Measurements from ENCODE around the gene PAK3. TPM values are rescaled to one million over a fixed set of nuclear protein-coding genes. Genes with fewer than 3 reads are reported as not detected.

PAK3 gene
- total and polyA plus RNA-seq, 4 donors, result 0.03 to 0.79 (median 0.26) TPM

DNA sequence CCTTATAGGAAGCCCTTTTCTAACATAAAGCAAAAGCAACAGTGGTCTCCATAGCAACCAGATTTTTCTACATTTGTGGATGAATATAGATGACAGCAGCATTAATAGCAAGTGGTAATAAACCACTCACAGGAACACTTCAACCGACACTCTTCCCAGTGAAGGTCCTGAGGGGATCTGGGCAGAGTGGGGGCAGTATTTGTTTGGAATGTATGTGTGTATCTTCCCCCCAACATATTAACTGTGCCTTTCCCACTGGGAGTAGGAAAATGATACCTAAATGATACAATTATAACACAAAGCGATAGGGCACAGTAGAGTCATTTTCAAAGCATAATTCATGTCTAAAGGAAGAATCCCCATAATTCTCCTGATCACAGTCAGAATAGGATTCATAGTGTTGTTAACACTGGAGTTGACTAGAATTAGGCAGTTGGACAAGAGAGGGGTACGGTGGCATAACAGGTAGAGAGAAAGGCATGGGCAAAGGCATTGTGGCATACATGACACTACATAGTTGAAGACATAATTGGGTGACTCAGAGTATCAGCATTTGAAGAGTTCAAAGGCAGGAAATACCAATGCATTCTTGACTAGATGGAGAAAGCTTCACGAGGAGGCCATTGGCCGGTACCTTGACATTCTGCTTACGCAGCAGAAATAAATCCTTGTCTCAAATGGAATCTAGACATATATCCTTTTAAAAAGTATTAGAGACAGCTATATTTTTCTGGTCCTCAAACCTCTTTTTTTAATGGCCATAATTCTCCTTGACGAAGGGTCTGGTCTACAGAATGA lies 159.1 kb downstream of the PAK3 start:
- TF ChIP-seq FOXA1 (IDR thresholded peaks at IDR 0.05) (no peak), SP1 (IDR thresholded peaks at IDR 0.05) (no peak), JUND (IDR thresholded peaks at IDR 0.05) (no peak), EGR1 (IDR thresholded peaks at IDR 0.05; ENCODE audit: low read depth in 2 of 2) (no peak), HNF4A (conservative IDR thresholded peaks at IDR 0.05) (no peak), TAF1 (conservative IDR thresholded peaks at IDR 0.05) (no peak), GABPA (IDR thresholded peaks at IDR 0.05 in 1 of 2, conservative IDR thresholded peaks at IDR 0.05 in 1 of 2) (no peak), FOXA2 (IDR thresholded peaks at IDR 0.05) (no peak), RAD21 (IDR thresholded peaks at IDR 0.05) (no peak), HNF4G (IDR thresholded peaks at IDR 0.05) (no peak)
- TF ChIP-seq, protein P1, sequence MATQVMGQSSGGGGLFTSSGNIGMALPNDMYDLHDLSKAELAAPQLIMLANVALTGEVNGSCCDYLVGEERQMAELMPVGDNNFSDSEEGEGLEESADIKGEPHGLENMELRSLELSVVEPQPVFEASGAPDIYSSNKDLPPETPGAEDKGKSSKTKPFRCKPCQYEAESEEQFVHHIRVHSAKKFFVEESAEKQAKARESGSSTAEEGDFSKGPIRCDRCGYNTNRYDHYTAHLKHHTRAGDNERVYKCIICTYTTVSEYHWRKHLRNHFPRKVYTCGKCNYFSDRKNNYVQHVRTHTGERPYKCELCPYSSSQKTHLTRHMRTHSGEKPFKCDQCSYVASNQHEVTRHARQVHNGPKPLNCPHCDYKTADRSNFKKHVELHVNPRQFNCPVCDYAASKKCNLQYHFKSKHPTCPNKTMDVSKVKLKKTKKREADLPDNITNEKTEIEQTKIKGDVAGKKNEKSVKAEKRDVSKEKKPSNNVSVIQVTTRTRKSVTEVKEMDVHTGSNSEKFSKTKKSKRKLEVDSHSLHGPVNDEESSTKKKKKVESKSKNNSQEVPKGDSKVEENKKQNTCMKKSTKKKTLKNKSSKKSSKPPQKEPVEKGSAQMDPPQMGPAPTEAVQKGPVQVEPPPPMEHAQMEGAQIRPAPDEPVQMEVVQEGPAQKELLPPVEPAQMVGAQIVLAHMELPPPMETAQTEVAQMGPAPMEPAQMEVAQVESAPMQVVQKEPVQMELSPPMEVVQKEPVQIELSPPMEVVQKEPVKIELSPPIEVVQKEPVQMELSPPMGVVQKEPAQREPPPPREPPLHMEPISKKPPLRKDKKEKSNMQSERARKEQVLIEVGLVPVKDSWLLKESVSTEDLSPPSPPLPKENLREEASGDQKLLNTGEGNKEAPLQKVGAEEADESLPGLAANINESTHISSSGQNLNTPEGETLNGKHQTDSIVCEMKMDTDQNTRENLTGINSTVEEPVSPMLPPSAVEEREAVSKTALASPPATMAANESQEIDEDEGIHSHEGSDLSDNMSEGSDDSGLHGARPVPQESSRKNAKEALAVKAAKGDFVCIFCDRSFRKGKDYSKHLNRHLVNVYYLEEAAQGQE (IDR thresholded peaks at IDR 0.05), result no peak
- Histone ChIP-seq H3K9me3 (ENCODE audit: control insufficient read depth in 4 of 4, low read length in 3 of 4) (no peaks in the 10 kb centered on the region), H3K36me3 (ENCODE audit: control insufficient read depth in 4 of 4, insufficient read depth in 3 of 4, low read depth in 1 of 4, low read length in 3 of 4) (no peaks in the 10 kb centered on the region), H3K27me3 (ENCODE audit: control insufficient read depth in 4 of 4, insufficient read depth in 4 of 4, low read length in 3 of 4) (no peaks in the 10 kb centered on the region), H3K4me1 (ENCODE audit: control insufficient read depth in 4 of 4, insufficient read depth in 4 of 4, low read length in 3 of 4) (no peaks in the 10 kb centered on the region), H3K9ac (ENCODE audit: low read depth in 1 of 2, low read length in 2 of 2) (no peak overlapping the region), H3K4me3 (ENCODE audit: low read depth in 1 of 3, low read length in 3 of 3) (no peak overlapping the region), H3K27ac (ENCODE audit: low read depth in 1 of 2, low read length in 2 of 2) (no peak overlapping the region)
- WGBS, result 87% methylated on average over 7 of the region's 7 CpGs
- no peak for DNase-seq (ENCODE audit: low spot score)

DNA sequence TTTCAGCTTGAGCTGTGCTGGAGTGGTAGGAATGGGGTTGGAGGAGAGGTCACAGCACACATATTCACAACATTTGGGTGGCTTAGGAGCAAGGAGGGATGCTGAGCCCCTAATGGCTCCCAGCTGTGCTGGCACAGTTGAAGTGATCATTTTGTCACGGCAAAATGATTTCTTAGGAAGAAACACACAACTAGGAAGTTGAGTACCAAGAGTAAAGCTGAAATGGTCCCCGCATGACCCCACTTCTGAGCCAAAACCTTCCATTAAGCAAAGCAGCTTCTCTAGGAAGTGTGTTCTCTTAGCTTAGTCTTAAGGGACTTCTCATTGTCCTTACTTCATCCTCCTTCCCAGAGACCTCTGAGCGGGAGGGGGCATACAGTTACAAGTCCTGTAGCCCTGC lies 161.7 kb downstream of the PAK3 start:
- WGBS, result 83% methylated on average over 3 of the region's 3 CpGs
- Histone ChIP-seq H3K27ac (ENCODE audit: low read depth in 1 of 2, low read length in 2 of 2) (no peak overlapping the region), H3K36me3 (ENCODE audit: control insufficient read depth in 4 of 4, insufficient read depth in 3 of 4, low read depth in 1 of 4, low read length in 3 of 4) (no peaks in the 10 kb centered on the region), H3K4me1 (ENCODE audit: control insufficient read depth in 4 of 4, insufficient read depth in 4 of 4, low read length in 3 of 4) (no peaks in the 10 kb centered on the region), H3K9me3 (ENCODE audit: control insufficient read depth in 4 of 4, low read length in 3 of 4) (no peaks in the 10 kb centered on the region), H3K27me3 (ENCODE audit: control insufficient read depth in 4 of 4, insufficient read depth in 4 of 4, low read length in 3 of 4) (peaks cover 0 to 4% (median 0%) of the 10 kb centered on the region in 4 donors), H3K4me3 (ENCODE audit: low read depth in 1 of 3, low read length in 3 of 3) (no peak overlapping the region), H3K9ac (ENCODE audit: low read depth in 1 of 2, low read length in 2 of 2) (no peak overlapping the region)
- TF ChIP-seq, protein P2, sequence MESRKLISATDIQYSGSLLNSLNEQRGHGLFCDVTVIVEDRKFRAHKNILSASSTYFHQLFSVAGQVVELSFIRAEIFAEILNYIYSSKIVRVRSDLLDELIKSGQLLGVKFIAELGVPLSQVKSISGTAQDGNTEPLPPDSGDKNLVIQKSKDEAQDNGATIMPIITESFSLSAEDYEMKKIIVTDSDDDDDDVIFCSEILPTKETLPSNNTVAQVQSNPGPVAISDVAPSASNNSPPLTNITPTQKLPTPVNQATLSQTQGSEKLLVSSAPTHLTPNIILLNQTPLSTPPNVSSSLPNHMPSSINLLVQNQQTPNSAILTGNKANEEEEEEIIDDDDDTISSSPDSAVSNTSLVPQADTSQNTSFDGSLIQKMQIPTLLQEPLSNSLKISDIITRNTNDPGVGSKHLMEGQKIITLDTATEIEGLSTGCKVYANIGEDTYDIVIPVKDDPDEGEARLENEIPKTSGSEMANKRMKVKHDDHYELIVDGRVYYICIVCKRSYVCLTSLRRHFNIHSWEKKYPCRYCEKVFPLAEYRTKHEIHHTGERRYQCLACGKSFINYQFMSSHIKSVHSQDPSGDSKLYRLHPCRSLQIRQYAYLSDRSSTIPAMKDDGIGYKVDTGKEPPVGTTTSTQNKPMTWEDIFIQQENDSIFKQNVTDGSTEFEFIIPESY (IDR thresholded peaks at IDR 0.05), result no peak
- TF ChIP-seq GABPA (IDR thresholded peaks at IDR 0.05 in 1 of 2, conservative IDR thresholded peaks at IDR 0.05 in 1 of 2) (no peak), FOXA2 (IDR thresholded peaks at IDR 0.05) (no peak), JUND (IDR thresholded peaks at IDR 0.05) (no peak), HNF4G (IDR thresholded peaks at IDR 0.05) (no peak), RAD21 (IDR thresholded peaks at IDR 0.05) (no peak), YY1 (IDR thresholded peaks at IDR 0.05) (no peak), TAF1 (conservative IDR thresholded peaks at IDR 0.05) (no peak), RXRA (IDR thresholded peaks at IDR 0.05) (no peak), HNF4A (conservative IDR thresholded peaks at IDR 0.05) (no peak), EGR1 (IDR thresholded peaks at IDR 0.05; ENCODE audit: low read depth in 2 of 2) (no peak), SP1 (IDR thresholded peaks at IDR 0.05) (no peak), FOXA1 (IDR thresholded peaks at IDR 0.05) (no peak), NR2F2 (IDR thresholded peaks at IDR 0.05) (no peak)
- TF ChIP-seq, protein P1 (IDR thresholded peaks at IDR 0.05), result no peak
- TF ChIP-seq, protein P3, sequence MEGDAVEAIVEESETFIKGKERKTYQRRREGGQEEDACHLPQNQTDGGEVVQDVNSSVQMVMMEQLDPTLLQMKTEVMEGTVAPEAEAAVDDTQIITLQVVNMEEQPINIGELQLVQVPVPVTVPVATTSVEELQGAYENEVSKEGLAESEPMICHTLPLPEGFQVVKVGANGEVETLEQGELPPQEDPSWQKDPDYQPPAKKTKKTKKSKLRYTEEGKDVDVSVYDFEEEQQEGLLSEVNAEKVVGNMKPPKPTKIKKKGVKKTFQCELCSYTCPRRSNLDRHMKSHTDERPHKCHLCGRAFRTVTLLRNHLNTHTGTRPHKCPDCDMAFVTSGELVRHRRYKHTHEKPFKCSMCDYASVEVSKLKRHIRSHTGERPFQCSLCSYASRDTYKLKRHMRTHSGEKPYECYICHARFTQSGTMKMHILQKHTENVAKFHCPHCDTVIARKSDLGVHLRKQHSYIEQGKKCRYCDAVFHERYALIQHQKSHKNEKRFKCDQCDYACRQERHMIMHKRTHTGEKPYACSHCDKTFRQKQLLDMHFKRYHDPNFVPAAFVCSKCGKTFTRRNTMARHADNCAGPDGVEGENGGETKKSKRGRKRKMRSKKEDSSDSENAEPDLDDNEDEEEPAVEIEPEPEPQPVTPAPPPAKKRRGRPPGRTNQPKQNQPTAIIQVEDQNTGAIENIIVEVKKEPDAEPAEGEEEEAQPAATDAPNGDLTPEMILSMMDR (IDR thresholded peaks at IDR 0.05; ENCODE audit: low read depth, low read length, missing input control), result no peak
- TF ChIP-seq, protein P4, sequence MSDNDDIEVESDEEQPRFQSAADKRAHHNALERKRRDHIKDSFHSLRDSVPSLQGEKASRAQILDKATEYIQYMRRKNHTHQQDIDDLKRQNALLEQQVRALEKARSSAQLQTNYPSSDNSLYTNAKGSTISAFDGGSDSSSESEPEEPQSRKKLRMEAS (IDR thresholded peaks at IDR 0.05), result no peak
- TF ChIP-seq, protein P5, sequence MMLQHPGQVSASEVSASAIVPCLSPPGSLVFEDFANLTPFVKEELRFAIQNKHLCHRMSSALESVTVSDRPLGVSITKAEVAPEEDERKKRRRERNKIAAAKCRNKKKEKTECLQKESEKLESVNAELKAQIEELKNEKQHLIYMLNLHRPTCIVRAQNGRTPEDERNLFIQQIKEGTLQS (IDR thresholded peaks at IDR 0.05), result no peak
- DNase-seq (ENCODE audit: low spot score), result no peak
